ENCODE measurements around the gene PHRF1. TPM values are rescaled to one million over a fixed set of nuclear protein-coding genes. Genes with fewer than 3 reads are reported as not detected.

Gene PHRF1
- total RNA-seq, 1 experiment from 2014 or later, result 48.9 TPM

GRCh38 chr11:612961-613300, 36.7 kb downstream of the PHRF1 start:
- no peak overlapping the region for H2BK20ac ChIP-seq (ENCODE audit: low read depth, low read length, poor library complexity, severe bottlenecking)
- no peaks in the 10 kb centered on the region for H3K9me3 ChIP-seq (ENCODE audit: control insufficient read depth, low read depth, low read length)
- no peaks in the 10 kb centered on the region for H3K27me3 ChIP-seq (ENCODE audit: insufficient read depth, low read length)
- H3K23me2 ChIP-seq (ENCODE audit: insufficient read length, low read depth, low read length, poor library complexity, severe bottlenecking), result peaks cover 4% of the 10 kb centered on the region
- no peak overlapping the region for H4K8ac ChIP-seq (replicated peaks; ENCODE audit: insufficient read length, low read depth, low read length)
- no peaks in the 10 kb centered on the region for H3K79me2 ChIP-seq (ENCODE audit: insufficient read depth, low read length)
- peaks cover 10 to 37% (median 37%) of the 10 kb centered on the region in 3 experiments; a peak in 6 of 7 replicates for H3K36me3 Mint-ChIP-seq (ENCODE audit: insufficient read depth in 1 of 3, low read depth in 3 of 3)
- no peak for TF ChIP-seq CTCF (conservative IDR thresholded peaks at IDR 0.05)
- H3K18ac ChIP-seq (ENCODE audit: insufficient read length, low read depth, low read length), result no peak overlapping the region
- no peak overlapping the region for H2BK12ac ChIP-seq (ENCODE audit: insufficient read length, low read depth, low read length)
- H3K27ac Mint-ChIP-seq, result peak overlapping the region in 1 of 3 experiments; percentile 39; a peak in 1 of 7 replicates
- no peak for DNase-seq
- no peak overlapping the region for H3K27ac ChIP-seq (ENCODE audit: insufficient read length, low read depth, low read length)
- no CpG with 5 or more reads among the region's 10 CpGs for WGBS (ENCODE audit: extremely low coverage, insufficient read length, low lambda C conversion rate)
- no peaks in the 10 kb centered on the region for H3K4me1 ChIP-seq (ENCODE audit: insufficient read depth, low read length)
- no peak overlapping the region for H2BK120ac ChIP-seq (ENCODE audit: low read depth, low read length, poor library complexity, severe bottlenecking)
- H3K56ac ChIP-seq (ENCODE audit: insufficient read length, low read depth, low read length), result no peak overlapping the region
- no peaks in the 10 kb centered on the region for H3K79me1 ChIP-seq (ENCODE audit: insufficient read depth, low read depth, low read length, poor library complexity, severe bottlenecking)
- H3K9ac ChIP-seq (ENCODE audit: extremely low read depth, insufficient read length, low read length), result no peak overlapping the region
- H3K4me1 Mint-ChIP-seq, result peaks cover 4 to 6% of the 10 kb centered on the region in 2 experiments; a peak in 3 of 4 replicates
- no peak overlapping the region for H3K23ac ChIP-seq (ENCODE audit: insufficient read length, low read depth, low read length)
- H4K5ac ChIP-seq (ENCODE audit: insufficient read length, low read depth, low read length), result no peak overlapping the region
- no peak overlapping the region for H3K4ac ChIP-seq (ENCODE audit: low read depth, low read length)
- no peak overlapping the region for H3K14ac ChIP-seq (ENCODE audit: insufficient read depth, low read length)
- H3K9me3 Mint-ChIP-seq, result no peaks in the 10 kb centered on the region
- no peak overlapping the region for H3T11ph ChIP-seq (ENCODE audit: low read length)
- no peaks in the 10 kb centered on the region for H3K27me3 Mint-ChIP-seq (ENCODE audit: low read depth)
- no peak overlapping the region for H2AFZ ChIP-seq (ENCODE audit: low read length)
- H2AK5ac ChIP-seq (ENCODE audit: insufficient read length, low read length), result no peak overlapping the region
- H4K20me1 ChIP-seq (ENCODE audit: control insufficient read depth, insufficient read depth, insufficient read length), result no peaks in the 10 kb centered on the region
- H3K4me3 Mint-ChIP-seq, result no peak overlapping the region
- no peak overlapping the region for H4K91ac ChIP-seq (ENCODE audit: insufficient read length, low read depth, low read length)
- no peak overlapping the region for H2BK15ac ChIP-seq (ENCODE audit: low read depth, low read length)
- H2BK5ac ChIP-seq (ENCODE audit: insufficient read length, low read length), result no peak overlapping the region
- no peak overlapping the region for H3K4me2 ChIP-seq (ENCODE audit: insufficient read depth, insufficient read length, low read length)
